ENCODE results near the gene SLC46A1. TPM values are rescaled to one million over a fixed set of nuclear protein-coding genes. Genes with fewer than 3 reads are reported as not detected.

The SLC46A1 gene
- total and polyA plus RNA-seq, 2 of the 13 experiments (the other 11 are each of a cell fraction or from before 2014, with no cell fraction given), result 19.6 to 22.6 TPM

DNA sequence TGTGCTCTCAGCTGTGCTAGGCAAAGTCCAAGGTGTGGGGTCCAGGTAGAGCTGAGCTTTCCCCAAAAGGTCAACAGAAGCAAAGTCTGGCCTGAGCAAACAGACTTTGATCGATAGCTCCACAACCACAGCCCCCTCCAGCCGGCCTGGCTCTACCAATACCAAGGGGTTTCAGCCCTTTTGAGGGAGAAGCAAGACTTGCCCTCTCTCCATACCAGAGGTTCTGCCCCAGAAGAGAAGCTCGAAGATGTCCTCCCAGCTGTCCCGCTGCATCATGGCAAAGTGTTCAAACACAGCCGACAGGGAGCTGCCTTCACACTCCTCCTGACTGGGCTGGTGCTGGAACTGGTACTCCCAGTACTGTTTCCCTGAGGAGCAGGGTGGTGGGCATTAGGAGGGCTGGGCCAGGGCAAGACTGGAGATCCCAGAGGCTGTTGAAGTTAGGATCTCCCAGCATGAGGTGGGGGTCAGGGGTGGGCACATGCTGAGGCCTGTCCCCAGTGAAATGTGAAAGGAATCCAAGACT, 37.6 kb downstream of the SLC46A1 start (continued):
- TF ChIP-seq, protein P1, sequence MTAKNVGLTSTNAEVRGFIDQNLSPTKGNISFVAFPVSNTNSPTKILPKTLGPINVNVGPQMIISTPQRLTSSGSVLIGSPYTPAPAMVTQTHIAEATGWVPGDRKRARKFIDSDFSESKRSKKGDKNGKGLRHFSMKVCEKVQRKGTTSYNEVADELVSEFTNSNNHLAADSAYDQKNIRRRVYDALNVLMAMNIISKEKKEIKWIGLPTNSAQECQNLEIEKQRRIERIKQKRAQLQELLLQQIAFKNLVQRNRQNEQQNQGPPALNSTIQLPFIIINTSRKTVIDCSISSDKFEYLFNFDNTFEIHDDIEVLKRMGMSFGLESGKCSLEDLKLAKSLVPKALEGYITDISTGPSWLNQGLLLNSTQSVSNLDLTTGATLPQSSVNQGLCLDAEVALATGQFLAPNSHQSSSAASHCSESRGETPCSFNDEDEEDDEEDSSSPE (CRISPR knock-in tag; IDR thresholded peaks at IDR 0.05), result no peak
- no peak for TF ChIP-seq ZNF547 (CRISPR knock-in tag; IDR thresholded peaks at IDR 0.05)
- TF ChIP-seq, protein P2, sequence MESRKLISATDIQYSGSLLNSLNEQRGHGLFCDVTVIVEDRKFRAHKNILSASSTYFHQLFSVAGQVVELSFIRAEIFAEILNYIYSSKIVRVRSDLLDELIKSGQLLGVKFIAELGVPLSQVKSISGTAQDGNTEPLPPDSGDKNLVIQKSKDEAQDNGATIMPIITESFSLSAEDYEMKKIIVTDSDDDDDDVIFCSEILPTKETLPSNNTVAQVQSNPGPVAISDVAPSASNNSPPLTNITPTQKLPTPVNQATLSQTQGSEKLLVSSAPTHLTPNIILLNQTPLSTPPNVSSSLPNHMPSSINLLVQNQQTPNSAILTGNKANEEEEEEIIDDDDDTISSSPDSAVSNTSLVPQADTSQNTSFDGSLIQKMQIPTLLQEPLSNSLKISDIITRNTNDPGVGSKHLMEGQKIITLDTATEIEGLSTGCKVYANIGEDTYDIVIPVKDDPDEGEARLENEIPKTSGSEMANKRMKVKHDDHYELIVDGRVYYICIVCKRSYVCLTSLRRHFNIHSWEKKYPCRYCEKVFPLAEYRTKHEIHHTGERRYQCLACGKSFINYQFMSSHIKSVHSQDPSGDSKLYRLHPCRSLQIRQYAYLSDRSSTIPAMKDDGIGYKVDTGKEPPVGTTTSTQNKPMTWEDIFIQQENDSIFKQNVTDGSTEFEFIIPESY (CRISPR knock-in tag; IDR thresholded peaks at IDR 0.05), result peak; percentile 46; the same call in 1 of the 2 replicates
- TF ChIP-seq IKZF4 (CRISPR knock-in tag; IDR thresholded peaks at IDR 0.05; ENCODE audit: borderline replicate concordance, low read depth, not compliant biosample characterization), result no peak
- TF ChIP-seq, protein P3, sequence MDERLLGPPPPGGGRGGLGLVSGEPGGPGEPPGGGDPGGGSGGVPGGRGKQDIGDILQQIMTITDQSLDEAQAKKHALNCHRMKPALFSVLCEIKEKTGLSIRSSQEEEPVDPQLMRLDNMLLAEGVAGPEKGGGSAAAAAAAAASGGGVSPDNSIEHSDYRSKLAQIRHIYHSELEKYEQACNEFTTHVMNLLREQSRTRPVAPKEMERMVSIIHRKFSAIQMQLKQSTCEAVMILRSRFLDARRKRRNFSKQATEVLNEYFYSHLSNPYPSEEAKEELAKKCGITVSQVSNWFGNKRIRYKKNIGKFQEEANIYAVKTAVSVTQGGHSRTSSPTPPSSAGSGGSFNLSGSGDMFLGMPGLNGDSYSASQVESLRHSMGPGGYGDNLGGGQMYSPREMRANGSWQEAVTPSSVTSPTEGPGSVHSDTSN (CRISPR knock-in tag; IDR thresholded peaks at IDR 0.05), result peak; percentile 52; the same call in 1 of the 2 replicates
- no peak for TF ChIP-seq ZNF329 (CRISPR knock-in tag; IDR thresholded peaks at IDR 0.05; ENCODE audit: low read depth)
- TF ChIP-seq, protein P4, sequence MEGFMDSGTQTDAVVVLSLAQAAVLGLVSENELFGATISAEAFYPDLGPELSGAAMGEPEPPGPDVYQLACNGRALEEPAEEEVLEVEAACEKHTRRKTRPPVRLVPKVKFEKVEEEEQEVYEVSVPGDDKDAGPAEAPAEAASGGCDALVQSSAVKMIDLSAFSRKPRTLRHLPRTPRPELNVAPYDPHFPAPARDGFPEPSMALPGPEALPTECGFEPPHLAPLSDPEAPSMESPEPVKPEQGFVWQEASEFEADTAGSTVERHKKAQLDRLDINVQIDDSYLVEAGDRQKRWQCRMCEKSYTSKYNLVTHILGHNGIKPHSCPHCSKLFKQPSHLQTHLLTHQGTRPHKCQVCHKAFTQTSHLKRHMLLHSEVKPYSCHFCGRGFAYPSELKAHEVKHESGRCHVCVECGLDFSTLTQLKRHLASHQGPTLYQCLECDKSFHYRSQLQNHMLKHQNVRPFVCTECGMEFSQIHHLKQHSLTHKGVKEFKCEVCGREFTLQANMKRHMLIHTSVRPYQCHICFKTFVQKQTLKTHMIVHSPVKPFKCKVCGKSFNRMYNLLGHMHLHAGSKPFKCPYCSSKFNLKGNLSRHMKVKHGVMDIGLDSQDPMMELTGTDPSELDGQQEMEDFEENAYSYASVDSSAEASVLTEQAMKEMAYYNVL (CRISPR knock-in tag; IDR thresholded peaks at IDR 0.05; ENCODE audit: borderline replicate concordance), result peak; percentile 86; the same call in 1 of the 2 replicates
- TF ChIP-seq, protein P5, sequence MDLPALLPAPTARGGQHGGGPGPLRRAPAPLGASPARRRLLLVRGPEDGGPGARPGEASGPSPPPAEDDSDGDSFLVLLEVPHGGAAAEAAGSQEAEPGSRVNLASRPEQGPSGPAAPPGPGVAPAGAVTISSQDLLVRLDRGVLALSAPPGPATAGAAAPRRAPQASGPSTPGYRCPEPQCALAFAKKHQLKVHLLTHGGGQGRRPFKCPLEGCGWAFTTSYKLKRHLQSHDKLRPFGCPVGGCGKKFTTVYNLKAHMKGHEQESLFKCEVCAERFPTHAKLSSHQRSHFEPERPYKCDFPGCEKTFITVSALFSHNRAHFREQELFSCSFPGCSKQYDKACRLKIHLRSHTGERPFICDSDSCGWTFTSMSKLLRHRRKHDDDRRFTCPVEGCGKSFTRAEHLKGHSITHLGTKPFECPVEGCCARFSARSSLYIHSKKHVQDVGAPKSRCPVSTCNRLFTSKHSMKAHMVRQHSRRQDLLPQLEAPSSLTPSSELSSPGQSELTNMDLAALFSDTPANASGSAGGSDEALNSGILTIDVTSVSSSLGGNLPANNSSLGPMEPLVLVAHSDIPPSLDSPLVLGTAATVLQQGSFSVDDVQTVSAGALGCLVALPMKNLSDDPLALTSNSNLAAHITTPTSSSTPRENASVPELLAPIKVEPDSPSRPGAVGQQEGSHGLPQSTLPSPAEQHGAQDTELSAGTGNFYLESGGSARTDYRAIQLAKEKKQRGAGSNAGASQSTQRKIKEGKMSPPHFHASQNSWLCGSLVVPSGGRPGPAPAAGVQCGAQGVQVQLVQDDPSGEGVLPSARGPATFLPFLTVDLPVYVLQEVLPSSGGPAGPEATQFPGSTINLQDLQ (CRISPR knock-in tag; IDR thresholded peaks at IDR 0.05), result no peak
- TF ChIP-seq, protein P6, sequence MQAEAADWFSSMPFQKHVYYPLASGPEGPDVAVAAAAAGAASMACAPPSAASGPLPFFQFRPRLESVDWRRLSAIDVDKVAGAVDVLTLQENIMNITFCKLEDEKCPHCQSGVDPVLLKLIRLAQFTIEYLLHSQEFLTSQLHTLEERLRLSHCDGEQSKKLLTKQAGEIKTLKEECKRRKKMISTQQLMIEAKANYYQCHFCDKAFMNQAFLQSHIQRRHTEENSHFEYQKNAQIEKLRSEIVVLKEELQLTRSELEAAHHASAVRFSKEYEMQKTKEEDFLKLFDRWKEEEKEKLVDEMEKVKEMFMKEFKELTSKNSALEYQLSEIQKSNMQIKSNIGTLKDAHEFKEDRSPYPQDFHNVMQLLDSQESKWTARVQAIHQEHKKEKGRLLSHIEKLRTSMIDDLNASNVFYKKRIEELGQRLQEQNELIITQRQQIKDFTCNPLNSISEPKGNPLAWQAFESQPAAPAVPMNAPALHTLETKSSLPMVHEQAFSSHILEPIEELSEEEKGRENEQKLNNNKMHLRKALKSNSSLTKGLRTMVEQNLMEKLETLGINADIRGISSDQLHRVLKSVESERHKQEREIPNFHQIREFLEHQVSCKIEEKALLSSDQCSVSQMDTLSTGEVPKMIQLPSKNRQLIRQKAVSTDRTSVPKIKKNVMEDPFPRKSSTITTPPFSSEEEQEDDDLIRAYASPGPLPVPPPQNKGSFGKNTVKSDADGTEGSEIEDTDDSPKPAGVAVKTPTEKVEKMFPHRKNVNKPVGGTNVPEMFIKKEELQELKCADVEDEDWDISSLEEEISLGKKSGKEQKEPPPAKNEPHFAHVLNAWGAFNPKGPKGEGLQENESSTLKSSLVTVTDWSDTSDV (CRISPR knock-in tag; IDR thresholded peaks at IDR 0.05), result no peak
- TF ChIP-seq, protein P7, sequence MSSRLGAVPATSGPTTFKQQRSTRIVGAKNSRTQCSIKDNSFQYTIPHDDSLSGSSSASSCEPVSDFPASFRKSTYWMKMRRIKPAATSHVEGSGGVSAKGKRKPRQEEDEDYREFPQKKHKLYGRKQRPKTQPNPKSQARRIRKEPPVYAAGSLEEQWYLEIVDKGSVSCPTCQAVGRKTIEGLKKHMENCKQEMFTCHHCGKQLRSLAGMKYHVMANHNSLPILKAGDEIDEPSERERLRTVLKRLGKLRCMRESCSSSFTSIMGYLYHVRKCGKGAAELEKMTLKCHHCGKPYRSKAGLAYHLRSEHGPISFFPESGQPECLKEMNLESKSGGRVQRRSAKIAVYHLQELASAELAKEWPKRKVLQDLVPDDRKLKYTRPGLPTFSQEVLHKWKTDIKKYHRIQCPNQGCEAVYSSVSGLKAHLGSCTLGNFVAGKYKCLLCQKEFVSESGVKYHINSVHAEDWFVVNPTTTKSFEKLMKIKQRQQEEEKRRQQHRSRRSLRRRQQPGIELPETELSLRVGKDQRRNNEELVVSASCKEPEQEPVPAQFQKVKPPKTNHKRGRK (CRISPR knock-in tag; IDR thresholded peaks at IDR 0.05), result no peak
- TF ChIP-seq, protein P8, sequence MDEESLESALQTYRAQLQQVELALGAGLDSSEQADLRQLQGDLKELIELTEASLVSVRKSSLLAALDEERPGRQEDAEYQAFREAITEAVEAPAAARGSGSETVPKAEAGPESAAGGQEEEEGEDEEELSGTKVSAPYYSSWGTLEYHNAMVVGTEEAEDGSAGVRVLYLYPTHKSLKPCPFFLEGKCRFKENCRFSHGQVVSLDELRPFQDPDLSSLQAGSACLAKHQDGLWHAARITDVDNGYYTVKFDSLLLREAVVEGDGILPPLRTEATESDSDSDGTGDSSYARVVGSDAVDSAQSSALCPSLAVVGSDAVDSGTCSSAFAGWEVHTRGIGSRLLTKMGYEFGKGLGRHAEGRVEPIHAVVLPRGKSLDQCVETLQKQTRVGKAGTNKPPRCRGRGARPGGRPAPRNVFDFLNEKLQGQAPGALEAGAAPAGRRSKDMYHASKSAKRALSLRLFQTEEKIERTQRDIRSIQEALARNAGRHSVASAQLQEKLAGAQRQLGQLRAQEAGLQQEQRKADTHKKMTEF (CRISPR knock-in tag; IDR thresholded peaks at IDR 0.05), result peak; percentile 70
- TF ChIP-seq ZNF468 (CRISPR knock-in tag; IDR thresholded peaks at IDR 0.05), result no peak
